Measurements from ENCODE around the gene RSPRY1. TPM values are rescaled to one million over a fixed set of nuclear protein-coding genes. Genes with fewer than 3 reads are reported as not detected.

Gene RSPRY1
- total and polyA plus RNA-seq, 8 donors = 32.5 to 46.8 (median 39.8) TPM

DNA sequence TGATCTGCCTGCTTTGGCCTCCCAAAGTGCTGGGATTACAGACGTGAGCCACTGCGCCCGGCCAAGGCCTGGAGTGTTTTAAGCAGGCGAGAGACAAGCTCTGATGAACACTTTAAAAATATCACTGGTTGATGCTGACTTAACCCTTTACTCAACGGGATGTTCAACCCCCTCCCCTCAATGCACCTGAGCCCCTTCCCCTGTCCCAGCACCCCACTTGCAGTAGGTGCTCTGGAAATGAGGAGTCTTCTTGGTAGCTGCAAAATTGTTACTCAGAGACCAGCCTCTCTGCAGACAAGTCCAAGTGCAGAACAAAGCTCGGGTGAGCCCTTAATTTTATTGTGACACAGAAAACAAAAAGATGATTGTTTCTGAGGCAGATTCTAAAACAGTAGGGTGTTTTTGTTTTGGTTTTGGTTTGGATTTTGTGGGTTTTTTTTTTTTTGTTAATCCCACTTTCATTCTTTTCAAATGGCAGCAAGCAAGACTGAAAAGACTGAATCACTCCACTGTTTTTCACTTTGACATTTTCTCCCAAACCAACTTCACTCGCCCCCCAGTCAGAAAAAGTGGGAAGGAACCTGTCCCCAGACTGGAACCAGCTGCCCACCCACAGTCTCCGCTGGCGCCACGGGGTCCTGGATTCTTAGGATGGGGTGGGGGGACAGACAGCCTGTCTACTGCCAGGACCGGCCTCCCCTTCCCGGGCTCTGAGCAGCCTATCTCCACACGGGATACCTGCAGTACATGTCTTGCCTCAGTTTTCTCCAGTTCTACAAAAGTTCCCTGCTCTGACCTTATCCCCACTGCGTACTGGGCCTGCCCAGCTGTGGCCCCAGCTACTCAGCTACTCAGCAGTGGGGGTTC is 103.5 kb downstream of the RSPRY1 start:
- TF ChIP-seq, protein P1, sequence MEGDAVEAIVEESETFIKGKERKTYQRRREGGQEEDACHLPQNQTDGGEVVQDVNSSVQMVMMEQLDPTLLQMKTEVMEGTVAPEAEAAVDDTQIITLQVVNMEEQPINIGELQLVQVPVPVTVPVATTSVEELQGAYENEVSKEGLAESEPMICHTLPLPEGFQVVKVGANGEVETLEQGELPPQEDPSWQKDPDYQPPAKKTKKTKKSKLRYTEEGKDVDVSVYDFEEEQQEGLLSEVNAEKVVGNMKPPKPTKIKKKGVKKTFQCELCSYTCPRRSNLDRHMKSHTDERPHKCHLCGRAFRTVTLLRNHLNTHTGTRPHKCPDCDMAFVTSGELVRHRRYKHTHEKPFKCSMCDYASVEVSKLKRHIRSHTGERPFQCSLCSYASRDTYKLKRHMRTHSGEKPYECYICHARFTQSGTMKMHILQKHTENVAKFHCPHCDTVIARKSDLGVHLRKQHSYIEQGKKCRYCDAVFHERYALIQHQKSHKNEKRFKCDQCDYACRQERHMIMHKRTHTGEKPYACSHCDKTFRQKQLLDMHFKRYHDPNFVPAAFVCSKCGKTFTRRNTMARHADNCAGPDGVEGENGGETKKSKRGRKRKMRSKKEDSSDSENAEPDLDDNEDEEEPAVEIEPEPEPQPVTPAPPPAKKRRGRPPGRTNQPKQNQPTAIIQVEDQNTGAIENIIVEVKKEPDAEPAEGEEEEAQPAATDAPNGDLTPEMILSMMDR (IDR thresholded peaks at IDR 0.05) = no peak
- no peak for ATAC-seq
- H3K4me3 ChIP-seq = no peak overlapping the region
- no peaks in the 10 kb centered on the region for H3K36me3 ChIP-seq
- no peaks in the 10 kb centered on the region for H3K9me3 ChIP-seq
- no peak for DNase-seq
- peaks cover 3 to 8% of the 10 kb centered on the region in 2 donors for H3K4me1 ChIP-seq
- peaks cover 0 to 15% of the 10 kb centered on the region in 2 donors for H3K27me3 ChIP-seq
- intact Hi-C loops (cut with DNase I) = loop anchor here in 1 of 2 donors (10.0 kb wide), 1 partner anchor 205 kb away; no protein-coding TSS in a partner anchor
- no peak overlapping the region for H3K27ac ChIP-seq

Other genes with a start within 250 kb of the RSPRY1 start
- under 1 TPM; 0.58 to 0.82 TPM for gene CETP, start 224.4 kb upstream of the RSPRY1 start, total RNA-seq
- gene CETP, start 224.4 kb upstream of the RSPRY1 start, polyA plus RNA-seq (ENCODE audit: insufficient read length in 6 of 6) = 10 to 100 TPM; 11.8 to 15.2 (median 13.9) TPM
- gene NLRC5, start 196.8 kb upstream of the RSPRY1 start, total RNA-seq = 10 to 100 TPM; 26.8 to 93.3 TPM
- gene NLRC5, start 196.8 kb upstream of the RSPRY1 start, polyA plus RNA-seq (ENCODE audit: insufficient read length in 6 of 6) = 10 to 100 TPM in 5 of 6 donors, 1 to 10 TPM in 1; 9.8 to 14.1 (median 12.1) TPM
- 10 to 100 TPM; 49.4 to 49.9 TPM for gene CPNE2, start 93.7 kb upstream of the RSPRY1 start, total RNA-seq
- gene CPNE2, start 93.7 kb upstream of the RSPRY1 start, polyA plus RNA-seq (ENCODE audit: insufficient read length in 6 of 6) = 10 to 100 TPM; 63.8 to 72.1 (median 67.8) TPM
- gene PSME3IP1, start 290 bp upstream of the RSPRY1 start, total RNA-seq = 10 to 100 TPM; 53.1 to 71.8 TPM
- gene PSME3IP1, start 290 bp upstream of the RSPRY1 start, polyA plus RNA-seq (ENCODE audit: insufficient read length in 6 of 6) = 100 to 1,000 TPM in 5 of 6 donors, 10 to 100 TPM in 1; 97.7 to 123 (median 108) TPM
- 10 to 100 TPM; 51.4 to 69.3 TPM for gene ARL2BP, start 58.9 kb downstream of the RSPRY1 start, total RNA-seq
- gene ARL2BP, start 58.9 kb downstream of the RSPRY1 start, polyA plus RNA-seq (ENCODE audit: insufficient read length in 6 of 6) = 10 to 100 TPM; 64.7 to 76.1 (median 67.4) TPM
- gene PLLP, start 98.3 kb downstream of the RSPRY1 start, total RNA-seq = 10 to 100 TPM; 50.6 to 70.6 TPM
- gene PLLP, start 98.3 kb downstream of the RSPRY1 start, polyA plus RNA-seq (ENCODE audit: insufficient read length in 6 of 6) = 1 to 10 TPM; 3.5 to 7.7 (median 4.6) TPM
- gene CCL22, start 172.5 kb downstream of the RSPRY1 start, total RNA-seq = 1 to 10 TPM; 1.6 to 2.4 TPM
- under 1 TPM; 0.08 to 0.22 (median 0.18) TPM for gene CCL22, start 172.5 kb downstream of the RSPRY1 start, polyA plus RNA-seq (ENCODE audit: insufficient read length in 6 of 6)
- gene CX3CL1, start 186.2 kb downstream of the RSPRY1 start, total RNA-seq = 10 to 100 TPM; 20.3 to 27.8 TPM
- 10 to 100 TPM in 4 of 6 donors, 1 to 10 TPM in 2; 8.6 to 11.8 (median 10.5) TPM for gene CX3CL1, start 186.2 kb downstream of the RSPRY1 start, polyA plus RNA-seq (ENCODE audit: insufficient read length in 6 of 6)
- 1 to 10 TPM; 1.1 to 6.4 TPM for gene CCL17, start 218.4 kb downstream of the RSPRY1 start, total RNA-seq
- under 1 TPM in 1 of 6 donors, not detected in 5; 0.43 TPM for gene CCL17, start 218.4 kb downstream of the RSPRY1 start, polyA plus RNA-seq (ENCODE audit: insufficient read length in 6 of 6)